Measurements from ENCODE around the gene CENPN. TPM values are rescaled to one million over a fixed set of nuclear protein-coding genes. Genes with fewer than 3 reads are reported as not detected.
A peak's percentile ranks its signal among the peaks of the same experiment; 100 is the strongest.

The CENPN gene
- total RNA-seq, 1 experiment from 2014 or later: 45.9 TPM

GRCh38 chr16:81029930-81030604 lies 23.1 kb downstream of the CENPN start:
- DNase-seq (ENCODE audit: low spot score): no peak

- DNase-seq (ENCODE audit: low spot score): peak; percentile 96
These were observed 28.5 kb downstream of the CENPN start, which contains the start of gene ATMIN for GRCh38 chr16:81035398-81035974. Gene ATMIN (plus strand): TSS chr16:81035842. CDS start chr16:81035871, 29 bp downstream.

GRCh38 chr16:81035975-81036750 lies 29.1 kb downstream of the CENPN start:
- DNase-seq (ENCODE audit: low spot score): peak; percentile 32

GRCh38 chr16:81036751-81037350 lies 29.8 kb downstream of the CENPN start:
- peak; percentile 23 for DNase-seq (ENCODE audit: low spot score)

GRCh38 chr16:81040131-81040530 lies 33.1 kb downstream of the CENPN start:
- no peak for DNase-seq (ENCODE audit: low spot score)

- DNase-seq (ENCODE audit: low spot score): no peak
These were observed 33.8 kb downstream of the CENPN start for GRCh38 chr16:81040842-81041241.

GRCh38 chr16:81041696-81042095 lies 34.7 kb downstream of the CENPN start:
- DNase-seq (ENCODE audit: low spot score): no peak

GRCh38 chr16:81042821-81043220 lies 35.8 kb downstream of the CENPN start:
- no peak for DNase-seq (ENCODE audit: low spot score)

GRCh38 chr16:81053761-81054160 lies 46.7 kb downstream of the CENPN start:
- DNase-seq (ENCODE audit: low spot score): no peak

GRCh38 chr16:81060576-81061306 lies 53.7 kb downstream of the CENPN start:
- DNase-seq (ENCODE audit: low spot score): no peak

- no peak for DNase-seq (ENCODE audit: low spot score)
These were observed 54.3 kb downstream of the CENPN start for GRCh38 chr16:81061307-81061640.

- DNase-seq (ENCODE audit: low spot score): no peak
These were observed 55.0 kb downstream of the CENPN start for GRCh38 chr16:81061871-81062608.

- no peak for DNase-seq (ENCODE audit: low spot score)
These were observed 59.7 kb downstream of the CENPN start for GRCh38 chr16:81066681-81067080.

GRCh38 chr16:81067166-81067565 lies 60.2 kb downstream of the CENPN start:
- no peak for DNase-seq (ENCODE audit: low spot score)

- DNase-seq (ENCODE audit: low spot score): no peak
These were observed 62.0 kb downstream of the CENPN start for GRCh38 chr16:81069063-81069462.

- DNase-seq (ENCODE audit: low spot score): no peak
These were observed 64.0 kb downstream of the CENPN start for GRCh38 chr16:81070979-81071378.

GRCh38 chr16:81071805-81072204 lies 64.8 kb downstream of the CENPN start:
- DNase-seq (ENCODE audit: low spot score): peak; percentile 27

GRCh38 chr16:81073560-81074330 lies 66.7 kb downstream of the CENPN start:
- DNase-seq (ENCODE audit: low spot score): no peak

- DNase-seq (ENCODE audit: low spot score): peak; percentile 94
These were observed 69.6 kb downstream of the CENPN start for GRCh38 chr16:81076566-81077075.

All from HT-29 (cell line).